Endothelial cell of umbilical vein (primary cell): ENCODE results near the gene LRRC43.

ENCODE experiments used
- EZH2 ChIP-seq: IDR thresholded peaks from 2 replicates; pipeline ENCODE4 v1.6.1; 2012; ENCODE audit warnings: borderline replicate concordance, low read depth, mild to moderate bottlenecking, moderate library complexity, low read length, inconsistent platforms; ENCODE audit not compliant: severe bottlenecking
- FOS ChIP-seq: IDR thresholded peaks from 2 replicates; pipeline ENCODE4 v1.6.1; 2011; ENCODE audit warnings: mild to moderate bottlenecking, low read length, moderate library complexity, borderline replicate concordance; ENCODE audit not compliant: insufficient read depth
- JUN ChIP-seq: IDR thresholded peaks from 2 replicates; pipeline ENCODE4 v1.6.1; 2011; ENCODE audit warnings: borderline replicate concordance, low read depth; ENCODE audit not compliant: insufficient read length, insufficient read depth
- MYC ChIP-seq: IDR thresholded peaks from one replicate; pipeline ENCODE4 v1.6.1; 2011; ENCODE audit warnings: mild to moderate bottlenecking, low read depth, low read length
- POLR2A ChIP-seq: IDR thresholded peaks from 2 replicates; pipeline ENCODE4 v1.6.1; 2012; ENCODE audit warnings: low read depth, mild to moderate bottlenecking, control low read depth, low read length
- POLR2AphosphoS5 ChIP-seq: IDR thresholded peaks from 2 replicates; pipeline ENCODE4 v1.6.1; 2012; ENCODE audit warnings: low read depth, mild to moderate bottlenecking, control low read depth, low read length, moderate library complexity; ENCODE audit not compliant: insufficient read depth
- TF ChIP-seq, protein P1 (sequence below), 2 donors: IDR thresholded peaks; 1 replicate in 1 of 2; 2 replicates in 1 of 2; pipeline ENCODE4 v1.5.1; 2011; ENCODE audit warnings: low read length in 2 of 2, mild to moderate bottlenecking in 2 of 2, moderate library complexity in 2 of 2, control low read depth in 1 of 2, inconsistent platforms in 1 of 2, low read depth in 1 of 2; ENCODE audit not compliant: insufficient read depth in 1 of 2; ENCODE audit errors: extremely low read depth in 1 of 2
- TF ChIP-seq, protein P2 (sequence below): IDR thresholded peaks from 2 replicates; pipeline ENCODE4 v1.6.1; 2011; ENCODE audit not compliant: insufficient read depth, insufficient read length

- TF ChIP-seq, protein P1, sequence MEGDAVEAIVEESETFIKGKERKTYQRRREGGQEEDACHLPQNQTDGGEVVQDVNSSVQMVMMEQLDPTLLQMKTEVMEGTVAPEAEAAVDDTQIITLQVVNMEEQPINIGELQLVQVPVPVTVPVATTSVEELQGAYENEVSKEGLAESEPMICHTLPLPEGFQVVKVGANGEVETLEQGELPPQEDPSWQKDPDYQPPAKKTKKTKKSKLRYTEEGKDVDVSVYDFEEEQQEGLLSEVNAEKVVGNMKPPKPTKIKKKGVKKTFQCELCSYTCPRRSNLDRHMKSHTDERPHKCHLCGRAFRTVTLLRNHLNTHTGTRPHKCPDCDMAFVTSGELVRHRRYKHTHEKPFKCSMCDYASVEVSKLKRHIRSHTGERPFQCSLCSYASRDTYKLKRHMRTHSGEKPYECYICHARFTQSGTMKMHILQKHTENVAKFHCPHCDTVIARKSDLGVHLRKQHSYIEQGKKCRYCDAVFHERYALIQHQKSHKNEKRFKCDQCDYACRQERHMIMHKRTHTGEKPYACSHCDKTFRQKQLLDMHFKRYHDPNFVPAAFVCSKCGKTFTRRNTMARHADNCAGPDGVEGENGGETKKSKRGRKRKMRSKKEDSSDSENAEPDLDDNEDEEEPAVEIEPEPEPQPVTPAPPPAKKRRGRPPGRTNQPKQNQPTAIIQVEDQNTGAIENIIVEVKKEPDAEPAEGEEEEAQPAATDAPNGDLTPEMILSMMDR (IDR thresholded peaks at IDR 0.05; ENCODE audit: extremely low read depth in 1 of 2, insufficient read depth in 1 of 2, low read depth in 1 of 2, low read length in 2 of 2): no peak
- peak; percentile 85 for TF ChIP-seq POLR2A
- TF ChIP-seq EZH2: no peak
- peak; percentile 88 for TF ChIP-seq POLR2AphosphoS5
- TF ChIP-seq MYC: no peak
- TF ChIP-seq, protein P2, sequence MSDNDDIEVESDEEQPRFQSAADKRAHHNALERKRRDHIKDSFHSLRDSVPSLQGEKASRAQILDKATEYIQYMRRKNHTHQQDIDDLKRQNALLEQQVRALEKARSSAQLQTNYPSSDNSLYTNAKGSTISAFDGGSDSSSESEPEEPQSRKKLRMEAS: no peak
- TF ChIP-seq JUN: no peak
- no peak for TF ChIP-seq FOS
Observed at GRCh38 chr12:122225683-122226365, 42.9 kb downstream of the LRRC43 start, which contains the start of gene DIABLO.
